Transverse colon (tissue), 4 donors: ENCODE data around the gene PBXIP1. TPM values are rescaled to one million over a fixed set of nuclear protein-coding genes. Genes with fewer than 3 reads are reported as not detected.

ENCODE experiments used
- DNase-seq: peaks from one replicate; pipeline ENCODE4 v3.0.0-alpha.2; 2019
- H3K27ac ChIP-seq, 4 donors: fragments of 200-600 bp; sonication (generic); 2 replicates each; pipeline ENCODE4 v1.5.1; 2016 to 2018; ENCODE audit warnings: inconsistent platforms in 4 of 4
- H3K27me3 ChIP-seq: fragments of 200-600 bp; sonication (generic); 2 replicates; pipeline ENCODE4 v1.5.1; 2017; ENCODE audit warnings: inconsistent platforms
- H3K36me3 ChIP-seq, 4 donors: fragments of 200-600 bp; sonication (generic); 2 replicates each; pipeline ENCODE4 v1.5.1; 2017 to 2019; ENCODE audit warnings: inconsistent platforms in 4 of 4
- H3K4me1 ChIP-seq, 4 donors: fragments of 200-600 bp; sonication (generic); 2 replicates each; pipeline ENCODE4 v1.5.1; 2017 to 2020; ENCODE audit warnings: inconsistent platforms in 4 of 4
- H3K4me3 ChIP-seq, 4 donors: fragments of 200-600 bp; sonication (generic); 1 replicate in 1 of 4; 2 replicates in 3 of 4; pipeline versions ENCODE4 v1.5.1 to v1.6.1; 2017 to 2019; ENCODE audit warnings: inconsistent platforms in 4 of 4
- H3K9me3 ChIP-seq, 2 donors: fragments of 200-600 bp; sonication (generic); 2 replicates each; pipeline ENCODE4 v1.5.1; 2017 to 2019; ENCODE audit warnings: inconsistent platforms in 2 of 2
- EP300 ChIP-seq: sonication (generic); formaldehyde crosslinking; IDR thresholded peaks from one replicate; pipeline ENCODE4 v1.6.1; 2017; ENCODE audit warnings: antibody characterized with exemption, low read depth
- POLR2A ChIP-seq: fragments of 450-650 bp; IDR thresholded peaks from one replicate; pipeline ENCODE4 v1.6.1; 2016; ENCODE audit warnings: antibody characterized with exemption, mild to moderate bottlenecking, moderate library complexity
- POLR2AphosphoS5 ChIP-seq, 3 donors: sonication (generic); formaldehyde crosslinking; IDR thresholded peaks; one replicate each; pipeline ENCODE4 v1.6.1; 2016; ENCODE audit warnings: antibody characterized with exemption in 3 of 3
- WGBS, 2 donors: methylation state at CpG; one replicate each; pipeline ENCODE4 v1.1.5; 2018; ENCODE audit warnings: low coverage in 1 of 2; 5-methylcytosine and 5-hydroxymethylcytosine counted together
- in situ Hi-C, 4 donors: fragments of 200-750 bp; cut with MboI; loops; one replicate each; pipeline versions ENCODE4 v1.15.0 to v1.15.1; 2017; ENCODE audit warnings: low sequenced_read_pairs in 3 of 4, low pct_ligation_motif_present in 1 of 4, low pct_unique_long_range_greater_than_20kb in 1 of 4
- intact Hi-C: fragments of 100-400 bp; cut with DNase I; formaldehyde crosslinking; loops from one replicate; pipeline ENCODE4 v1.15.1; 2023; ENCODE audit warnings: low total_unique reads
- total RNA-seq, 4 donors: library from RNA; depleted of rRNA; stranded (reverse); fragments of >200 nt; gene quantifications; one replicate each; pipeline ENCODE4 v1.1.0, GENCODE V29; 2016
- TF ChIP-seq, protein P1 (sequence below), 5 experiments: fragments of 200-600 bp in 3 of 5; fragments of 450-650 bp in 2 of 5; sonication (generic) in 3 of 5; IDR thresholded peaks; 1 replicate in 2 of 5; 2 replicates in 3 of 5; pipeline ENCODE4 v1.5.1; 2016 to 2017; ENCODE audit warnings: antibody characterized with exemption in 5 of 5, inconsistent platforms in 3 of 5, mild to moderate bottlenecking in 2 of 5, moderate library complexity in 1 of 5

Gene PBXIP1
- total RNA-seq, 4 donors from 2014 or later = 54.1 to 94.1 (median 83.6) TPM

DNA sequence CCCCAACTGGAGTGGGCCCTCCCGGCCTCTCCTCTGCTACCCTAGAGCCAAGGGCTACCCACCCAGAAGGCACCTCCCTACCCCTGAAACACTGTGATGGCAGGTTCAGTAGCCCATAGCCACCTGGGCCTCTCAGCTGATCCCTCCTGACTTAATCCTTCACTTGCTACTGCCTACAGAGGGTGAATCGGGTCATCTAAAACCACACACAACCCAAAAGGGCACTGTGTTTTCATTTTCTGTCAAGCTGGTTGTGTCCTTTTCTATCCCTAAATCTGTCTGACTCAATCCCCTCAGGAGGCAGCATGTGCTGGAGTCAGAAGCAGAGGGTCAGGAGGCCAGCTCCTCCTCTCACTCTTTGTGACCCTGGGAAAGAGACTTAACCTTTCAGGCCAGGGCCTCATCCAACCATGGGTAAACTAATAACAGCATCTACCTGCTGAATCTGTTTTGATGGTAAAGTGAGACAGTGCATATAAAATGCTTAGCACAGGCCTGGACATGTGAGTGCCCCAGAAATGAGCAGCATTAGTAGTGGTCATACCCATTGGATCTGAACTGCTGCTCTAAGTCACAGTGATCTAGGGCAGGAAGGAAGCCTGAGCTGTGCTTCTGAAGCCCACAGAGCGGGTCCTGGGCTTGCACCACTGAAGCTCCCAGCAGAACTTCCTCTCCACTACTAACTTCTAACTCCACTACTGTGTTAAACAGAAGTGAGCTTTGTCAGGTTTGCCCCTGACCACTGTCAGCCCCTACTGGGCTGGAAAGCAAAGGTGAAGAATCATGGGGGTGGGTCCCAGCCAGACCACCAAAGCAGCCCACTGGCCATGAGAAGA lies 30.3 kb downstream of the PBXIP1 start:
- no peak for DNase-seq
- no peaks in the 10 kb centered on the region for H3K27me3 ChIP-seq
- H3K36me3 ChIP-seq = peaks cover 0 to 25% (median 4%) of the 10 kb centered on the region in 4 donors
- in situ Hi-C loops (no loop called here), intact Hi-C loops (no loop called here)
- no peaks in the 10 kb centered on the region for H3K9me3 ChIP-seq
- WGBS, 2 donors = 87% methylated on average over 3 of the region's 3 CpGs; no CpG with 5 or more reads in 1 of the 2 donors
- no peaks in the 10 kb centered on the region for H3K4me1 ChIP-seq
- no peak overlapping the region for H3K27ac ChIP-seq
- no peak for TF ChIP-seq EP300
- no peak for TF ChIP-seq POLR2AphosphoS5 (IDR thresholded peaks at IDR 0.05)
- TF ChIP-seq, protein P1, sequence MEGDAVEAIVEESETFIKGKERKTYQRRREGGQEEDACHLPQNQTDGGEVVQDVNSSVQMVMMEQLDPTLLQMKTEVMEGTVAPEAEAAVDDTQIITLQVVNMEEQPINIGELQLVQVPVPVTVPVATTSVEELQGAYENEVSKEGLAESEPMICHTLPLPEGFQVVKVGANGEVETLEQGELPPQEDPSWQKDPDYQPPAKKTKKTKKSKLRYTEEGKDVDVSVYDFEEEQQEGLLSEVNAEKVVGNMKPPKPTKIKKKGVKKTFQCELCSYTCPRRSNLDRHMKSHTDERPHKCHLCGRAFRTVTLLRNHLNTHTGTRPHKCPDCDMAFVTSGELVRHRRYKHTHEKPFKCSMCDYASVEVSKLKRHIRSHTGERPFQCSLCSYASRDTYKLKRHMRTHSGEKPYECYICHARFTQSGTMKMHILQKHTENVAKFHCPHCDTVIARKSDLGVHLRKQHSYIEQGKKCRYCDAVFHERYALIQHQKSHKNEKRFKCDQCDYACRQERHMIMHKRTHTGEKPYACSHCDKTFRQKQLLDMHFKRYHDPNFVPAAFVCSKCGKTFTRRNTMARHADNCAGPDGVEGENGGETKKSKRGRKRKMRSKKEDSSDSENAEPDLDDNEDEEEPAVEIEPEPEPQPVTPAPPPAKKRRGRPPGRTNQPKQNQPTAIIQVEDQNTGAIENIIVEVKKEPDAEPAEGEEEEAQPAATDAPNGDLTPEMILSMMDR (IDR thresholded peaks at IDR 0.05) = no peak
- no peak for TF ChIP-seq POLR2A
- H3K4me3 ChIP-seq = no peak overlapping the region

DNA sequence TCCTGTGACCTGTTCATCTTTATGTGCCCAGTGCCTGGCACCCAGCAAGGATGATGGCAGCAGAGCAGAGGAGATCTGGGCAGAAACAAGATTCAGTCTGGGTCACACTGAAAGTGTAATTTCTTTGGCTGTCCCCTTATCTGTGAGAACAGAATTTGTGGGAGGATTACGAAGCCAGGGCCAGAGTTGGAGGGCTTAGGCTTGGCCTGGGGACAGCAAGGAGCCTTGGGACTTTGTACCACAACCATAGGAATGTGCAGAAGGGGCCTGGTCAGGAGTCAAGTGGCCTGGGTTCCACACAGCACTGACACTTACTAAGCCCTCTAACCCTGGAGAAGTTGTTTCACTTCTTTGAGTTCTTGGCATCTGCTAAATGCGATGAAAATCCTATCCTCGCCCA lies 32.2 kb downstream of the PBXIP1 start:
- Histone ChIP-seq H3K9me3 (no peaks in the 10 kb centered on the region), H3K27me3 (no peaks in the 10 kb centered on the region), H3K36me3 (peaks cover 0 to 25% (median 4%) of the 10 kb centered on the region in 4 donors), H3K4me3 (no peak overlapping the region), H3K4me1 (no peaks in the 10 kb centered on the region), H3K27ac (no peak overlapping the region)
- in situ Hi-C loops = loop anchor here in 1 of 4 donors (25.0 kb wide), 1 partner anchor 239 kb away; the partner anchor contains the start of genes KRTCAP2 and TRIM46
- intact Hi-C loops = no loop called here
- 90 to 100% methylated on average over 2 to 3 of the region's 3 CpGs for WGBS, 2 donors
- DNase-seq = no peak
- no peak for TF ChIP-seq POLR2AphosphoS5 (IDR thresholded peaks at IDR 0.05)
- no peak for TF ChIP-seq EP300
- no peak for TF ChIP-seq POLR2A
- TF ChIP-seq, protein P1 (IDR thresholded peaks at IDR 0.05) = no peak

DNA sequence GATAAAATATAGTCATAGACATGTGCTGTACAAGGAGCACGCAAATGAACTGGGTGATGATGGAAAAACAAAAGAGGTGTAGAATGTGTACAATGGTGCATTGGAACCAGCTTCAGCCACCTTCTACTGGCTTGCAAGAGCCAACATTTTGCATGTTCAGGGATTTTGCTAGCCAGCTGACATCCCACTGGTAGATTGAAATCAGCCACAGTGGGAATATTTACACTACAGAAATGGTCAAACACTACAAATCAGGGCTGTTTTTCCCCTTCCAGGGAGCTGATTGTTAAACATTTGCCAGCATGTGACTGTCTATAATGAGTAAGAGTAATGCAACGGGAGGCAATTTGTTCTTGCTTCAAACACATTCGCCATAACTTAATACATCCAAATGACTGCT lies 42.6 kb downstream of the PBXIP1 start:
- Histone ChIP-seq H3K27me3 (no peaks in the 10 kb centered on the region), H3K36me3 (no peaks in the 10 kb centered on the region), H3K4me1 (no peaks in the 10 kb centered on the region), H3K27ac (no peak overlapping the region), H3K9me3 (no peaks in the 10 kb centered on the region), H3K4me3 (no peak overlapping the region)
- in situ Hi-C loops = loop anchor here in 1 of 4 donors (25.0 kb wide), 1 partner anchor 249 kb away; the partner anchor contains the start of genes KRTCAP2 and TRIM46
- no peak for DNase-seq
- WGBS, 2 donors = 90 to 92% methylated on average over 3 of the region's 3 CpGs
- intact Hi-C loops = no loop called here
- TF ChIP-seq, protein P1 (IDR thresholded peaks at IDR 0.05) = no peak
- TF ChIP-seq POLR2AphosphoS5 (IDR thresholded peaks at IDR 0.05) = no peak
- TF ChIP-seq POLR2A = no peak
- TF ChIP-seq EP300 = no peak

DNA sequence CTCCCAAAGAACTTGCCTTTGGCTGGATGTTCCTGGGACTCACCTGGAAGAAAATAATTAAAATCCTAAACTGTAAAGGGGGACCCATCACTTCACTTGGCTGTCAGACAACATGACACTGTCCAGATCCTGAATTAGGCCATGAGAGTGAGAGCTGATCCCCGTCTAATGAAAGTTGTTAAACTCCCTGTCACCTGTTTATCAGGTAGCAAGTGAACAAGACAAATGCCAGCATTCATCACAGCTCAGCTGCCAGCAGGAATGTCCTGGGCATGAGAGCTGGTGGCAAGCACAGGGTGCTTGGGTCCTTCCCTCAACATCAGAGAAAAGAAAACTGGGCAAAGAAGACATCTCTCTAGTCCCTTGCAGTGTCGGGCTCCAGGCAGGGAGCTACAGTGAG lies 43.1 kb downstream of the PBXIP1 start:
- no peak overlapping the region for H3K27ac ChIP-seq
- no peaks in the 10 kb centered on the region for H3K27me3 ChIP-seq
- in situ Hi-C loops (loop anchor here in 1 of 4 donors (25.0 kb wide), 1 partner anchor 250 kb away; the partner anchor contains the start of genes KRTCAP2 and TRIM46), intact Hi-C loops (no loop called here)
- TF ChIP-seq, protein P1 (IDR thresholded peaks at IDR 0.05) = no peak
- TF ChIP-seq EP300 (no peak), POLR2AphosphoS5 (IDR thresholded peaks at IDR 0.05) (no peak), POLR2A (no peak)
- 86% methylated on average over 2 of the region's 2 CpGs; no CpG with 5 or more reads in 1 of the 2 donors for WGBS, 2 donors
- H3K9me3 ChIP-seq = no peaks in the 10 kb centered on the region
- no peaks in the 10 kb centered on the region for H3K4me1 ChIP-seq
- no peak for DNase-seq
- H3K36me3 ChIP-seq = no peaks in the 10 kb centered on the region
- no peak overlapping the region for H3K4me3 ChIP-seq
